ENCODE measurements around the gene CDK1.
A peak's percentile ranks its signal among the peaks of the same experiment; 100 is the strongest.

CDK1 gene

GRCh38 chr10:60778971-60779796, 906 bp downstream of the CDK1 start:
- DNase-seq, result peak; percentile 51

- no peak for DNase-seq
These were observed 3.4 kb downstream of the CDK1 start for GRCh38 chr10:60781661-60782060.

GRCh38 chr10:60784641-60785040, 6.4 kb downstream of the CDK1 start:
- no peak for DNase-seq

GRCh38 chr10:60788544-60788943, 10.3 kb downstream of the CDK1 start:
- DNase-seq, result no peak

- DNase-seq, result no peak
These were observed 11.1 kb downstream of the CDK1 start for GRCh38 chr10:60789340-60789739.

GRCh38 chr10:60794953-60795352, 16.7 kb downstream of the CDK1 start:
- DNase-seq, result no peak

- no peak for DNase-seq
These were observed 17.4 kb downstream of the CDK1 start for GRCh38 chr10:60795465-60796202.

GRCh38 chr10:60796481-60796880, 18.2 kb downstream of the CDK1 start:
- no peak for DNase-seq

GRCh38 chr10:60797200-60797599, 18.9 kb downstream of the CDK1 start:
- DNase-seq, result no peak

GRCh38 chr10:60798031-60798430, 19.8 kb downstream of the CDK1 start:
- no peak for DNase-seq

- no peak for DNase-seq
These were observed 20.6 kb downstream of the CDK1 start for GRCh38 chr10:60798870-60799269.

- no peak for DNase-seq
These were observed 21.8 kb downstream of the CDK1 start for GRCh38 chr10:60799971-60800650.

- DNase-seq, result no peak
These were observed 22.6 kb downstream of the CDK1 start for GRCh38 chr10:60800918-60801317.

- no peak for DNase-seq
These were observed 23.2 kb downstream of the CDK1 start for GRCh38 chr10:60801522-60801921.

GRCh38 chr10:60803433-60803832, 25.2 kb downstream of the CDK1 start:
- no peak for DNase-seq

- no peak for DNase-seq
These were observed 25.6 kb downstream of the CDK1 start for GRCh38 chr10:60803865-60804264.

- DNase-seq, result no peak
These were observed 28.6 kb downstream of the CDK1 start for GRCh38 chr10:60806921-60807320.

- DNase-seq, result no peak
These were observed 29.2 kb downstream of the CDK1 start for GRCh38 chr10:60807499-60807898.

- DNase-seq, result no peak
These were observed 29.8 kb downstream of the CDK1 start for GRCh38 chr10:60808036-60808435.

- DNase-seq, result no peak
These were observed 30.9 kb downstream of the CDK1 start for GRCh38 chr10:60809157-60809556.

- no peak for DNase-seq
These were observed 32.3 kb downstream of the CDK1 start for GRCh38 chr10:60810437-60811182.

- peak; percentile 79 for DNase-seq
These were observed 38.5 kb downstream of the CDK1 start for GRCh38 chr10:60816628-60817397.
